HepG2 (cell line): ENCODE data around the gene HIC1. TPM values are rescaled to one million over a fixed set of nuclear protein-coding genes. Genes with fewer than 3 reads are reported as not detected.

ENCODE experiments used
- ATAC-seq: fragments of 200-7000 bp; cut with Tn5 transposase; 3 replicates; pipeline ENCODE4 v1.9.1; 2020; ENCODE audit warnings: mild to moderate bottlenecking, moderate library complexity
- BruUV-seq: library from RNA; stranded (reverse); fragments of 400-500 nt; replicated peaks from 2 replicates; lab custom pipeline; 2021; lab: Mats Ljungman, UMichigan
- CTCF ChIA-PET: fragments of 300-600 bp; formaldehyde crosslinking; extraction: SDS; loops from one replicate; lab custom pipeline; 2021; ENCODE audit warnings: low total read pairs, inconsistent platforms, low intra/inter-chr PET ratio; lab: Yijun Ruan, JAX
- POLR2A ChIA-PET: fragments of 350-600 bp; sonication (Branson Sonifier 250); formaldehyde crosslinking; loops from one replicate; lab custom pipeline; 2020; ENCODE audit warnings: antibody characterized with exemption, inconsistent platforms; lab: Yijun Ruan, JAX
- DNase-seq: peaks from one replicate; pipeline ENCODE4 v3.0.0-alpha.2; 2015; ENCODE audit warnings: low spot score
- FAIRE-seq: peaks from 3 replicates; lab custom pipeline; 2011; peaks lifted over from hg19 to GRCh38; lab: Jason Lieb, UNC
- H2AFZ ChIP-seq: one replicate; pipeline ENCODE4 v1.6.1; 2011; ENCODE audit warnings: low read length, inconsistent platforms
- H3K27ac ChIP-seq: fragments of 300-600 bp; 3 replicates; pipeline ENCODE4 v1.8.0; 2011; ENCODE audit warnings: mixed run types, mild to moderate bottlenecking, mixed read lengths, low read length, inconsistent platforms; ENCODE audit not compliant: insufficient read depth; ENCODE audit errors: extremely low read length
- H3K27me3 ChIP-seq, 2 experiments: fragments of 200-600 bp in 1 of 2; 2 replicates in 1 of 2; 3 replicates in 1 of 2; pipeline versions ENCODE4 v1.6.0 to v1.8.0; 2011; ENCODE audit warnings: low read length in 2 of 2, mild to moderate bottlenecking in 2 of 2, moderate library complexity in 2 of 2, inconsistent platforms in 1 of 2; ENCODE audit not compliant: insufficient read depth in 2 of 2, control insufficient read depth in 1 of 2
- H3K36me3 ChIP-seq, 2 experiments: fragments of 200-600 bp in 1 of 2; replicated peaks in 1 of 2; 2 replicates in 1 of 2; 3 replicates in 1 of 2; pipeline versions ENCODE4 v1.5.1 to v1.8.0; 2011; ENCODE audit warnings: low read length in 2 of 2, inconsistent platforms in 1 of 2; ENCODE audit not compliant: insufficient read depth in 2 of 2, control insufficient read depth in 1 of 2
- H3K4me1 ChIP-seq: 2 replicates; pipeline ENCODE4 v1.5.1; 2012; ENCODE audit warnings: low read length, inconsistent platforms; ENCODE audit not compliant: insufficient read depth
- H3K4me2 ChIP-seq: 2 replicates; pipeline ENCODE4 v1.6.0; 2011; ENCODE audit warnings: low read depth, low read length, inconsistent platforms
- H3K4me3 ChIP-seq, 3 experiments: fragments of 200-600 bp in 1 of 3; sonication (generic), shearing (Covaris generic) in 1 of 3; replicated peaks in 1 of 3; 2 replicates each; pipeline ENCODE4 v1.5.1; 2011 to 2016; ENCODE audit warnings: low read length in 3 of 3, inconsistent platforms in 2 of 3, low read depth in 2 of 3, mild to moderate bottlenecking in 2 of 3, control low read depth in 1 of 3, mixed read lengths in 1 of 3; ENCODE audit not compliant: insufficient read depth in 1 of 3
- H3K79me2 ChIP-seq: one replicate; pipeline ENCODE4 v1.6.1; 2011; ENCODE audit warnings: low read length, inconsistent platforms; ENCODE audit not compliant: insufficient read depth
- H3K9ac ChIP-seq: 2 replicates; pipeline ENCODE4 v1.6.0; 2011; ENCODE audit warnings: mild to moderate bottlenecking, low read depth, low read length, inconsistent platforms; ENCODE audit not compliant: insufficient read depth
- H3K9me3 ChIP-seq: 2 replicates; pipeline ENCODE4 v1.5.1; 2012; ENCODE audit warnings: mild to moderate bottlenecking, low read length
- H4K20me1 ChIP-seq: 2 replicates; pipeline ENCODE4 v1.6.0; 2011; ENCODE audit warnings: inconsistent platforms, mild to moderate bottlenecking, low read length, moderate library complexity; ENCODE audit not compliant: insufficient read depth
- HHEX ChIP-seq: IDR thresholded peaks from 2 replicates; pipeline ENCODE4 v1.6.1; 2016; ENCODE audit warnings: control low read depth
- IKZF1 ChIP-seq: fragments of 450-650 bp; IDR thresholded peaks from 2 replicates; pipeline ENCODE4 v1.7.1; 2016
- JDP2 ChIP-seq: sonication (generic); formaldehyde crosslinking; IDR thresholded peaks from 2 replicates; pipeline ENCODE4 v1.8.1; 2022; ENCODE audit warnings: missing genetic modification reagents, borderline replicate concordance
- MED1 ChIP-seq: sonication (generic); formaldehyde crosslinking; IDR thresholded peaks from 2 replicates; pipeline ENCODE4 v1.4.0; 2020; ENCODE audit warnings: missing genetic modification reagents
- MLX ChIP-seq: IDR thresholded peaks from 2 replicates; pipeline ENCODE4 v1.6.1; 2016
- NFKB2 ChIP-seq: sonication (generic); formaldehyde crosslinking; IDR thresholded peaks from 2 replicates; pipeline ENCODE4 v1.4.0; 2020; ENCODE audit warnings: missing genetic modification reagents, borderline replicate concordance
- NONO ChIP-seq, 2 experiments: fragments of 450-650 bp in 1 of 2; sonication (generic) in 1 of 2; formaldehyde crosslinking in 1 of 2; IDR thresholded peaks in 1 of 2; conservative IDR thresholded peaks in 1 of 2; 2 replicates each; pipeline versions ENCODE4 v1.6.1 to v1.8.0; 2017 to 2022; ENCODE audit warnings: mild to moderate bottlenecking in 1 of 2, missing genetic modification reagents in 1 of 2, moderate library complexity in 1 of 2
- NR1H2 ChIP-seq: sonication (generic); formaldehyde crosslinking; IDR thresholded peaks from 2 replicates; pipeline ENCODE4 v1.8.1; 2022; ENCODE audit warnings: low read depth, missing genetic modification reagents, borderline replicate concordance
- SNRNP70 ChIP-seq: fragments of 200-400 bp; formaldehyde crosslinking; IDR thresholded peaks from 2 replicates; pipeline ENCODE4 v1.6.1; 2017; ENCODE audit warnings: mild to moderate bottlenecking, low read depth, low read length, moderate library complexity
- SRY ChIP-seq: sonication (generic); formaldehyde crosslinking; IDR thresholded peaks from 2 replicates; pipeline ENCODE4 v1.8.0; 2022; ENCODE audit warnings: mild to moderate bottlenecking, missing genetic modification reagents
- ZKSCAN8 ChIP-seq: IDR thresholded peaks from 2 replicates; pipeline ENCODE4 v1.6.1; 2016; ENCODE audit warnings: borderline replicate concordance, missing genetic modification reagents, missing compliant biosample characterization
- ZNF550 ChIP-seq: sonication (generic); formaldehyde crosslinking; IDR thresholded peaks from 2 replicates; pipeline ENCODE4 v1.4.0; 2020; ENCODE audit warnings: mild to moderate bottlenecking, missing genetic modification reagents, borderline replicate concordance
- ZNF576 ChIP-seq: sonication (generic); formaldehyde crosslinking; IDR thresholded peaks from 2 replicates; pipeline ENCODE4 v1.4.0; 2020; ENCODE audit warnings: mild to moderate bottlenecking, missing genetic modification reagents
- ZNF776 ChIP-seq: sonication (generic); formaldehyde crosslinking; IDR thresholded peaks from 2 replicates; pipeline ENCODE4 v1.4.0; 2020; ENCODE audit warnings: mild to moderate bottlenecking, missing genetic modification reagents
- ZNF839 ChIP-seq: sonication (generic); formaldehyde crosslinking; IDR thresholded peaks from 2 replicates; pipeline ENCODE4 v1.4.0; 2020; ENCODE audit warnings: missing genetic modification reagents, mild to moderate bottlenecking, borderline replicate concordance
- ZSCAN30 ChIP-seq: sonication (generic); formaldehyde crosslinking; IDR thresholded peaks from 2 replicates; pipeline ENCODE4 v1.5.0; 2020; ENCODE audit warnings: mild to moderate bottlenecking, missing genetic modification reagents
- WGBS: methylation state at CpG from one replicate; pipeline ENCODE4 v1.1.6; 2017; ENCODE audit warnings: low lambda C conversion rate; 5-methylcytosine and 5-hydroxymethylcytosine counted together
- in situ Hi-C: cut with HindIII; loops from 2 replicates; pipeline ENCODE4 v1.10.0; 2017; ENCODE audit warnings: low pct_unique_long_range_greater_than_20kb; ENCODE audit not compliant: extremely low pct_ligation_motif_present
- intact Hi-C: fragments of 100-400 bp; cut with micrococcal nuclease; formaldehyde crosslinking; loops from one replicate; pipeline ENCODE4 v1.10.0; 2022; ENCODE audit not compliant: unreplicated experiment
- polyA plus RNA-seq, 8 experiments: library from polyadenylated mRNA; depleted of rRNA in 3 of 8; stranded (reverse) in 7 of 8; unstranded in 1 of 8; fragments of >200 nt; fragmentation: Illumina TruSeq in 4 of 8; extraction: Trizol in 4 of 8; gene quantifications; 2 replicates each; pipeline versions ENCODE4 v1.2.1 to v1.2.3, GENCODE V29; 2011 to 2016; ENCODE audit warnings: low read depth in 4 of 8, missing spikeins in 1 of 8, mixed read lengths in 1 of 8; ENCODE audit not compliant: insufficient read depth in 1 of 8
- total RNA-seq, 5 experiments: library from RNA; depleted of rRNA; stranded (reverse); fragments of >200 nt; fragmentation: Illumina TruSeq; extraction: Trizol; gene quantifications; 2 replicates each; pipeline ENCODE4 v1.2.3, GENCODE V29; 2016; ENCODE audit warnings: low read depth in 1 of 5
- TF ChIP-seq, protein P1 (sequence below): sonication (generic); formaldehyde crosslinking; IDR thresholded peaks from 2 replicates; pipeline ENCODE4 v1.8.1; 2023; ENCODE audit warnings: mild to moderate bottlenecking, missing genetic modification reagents
- TF ChIP-seq, protein P2 (sequence below): sonication (generic); formaldehyde crosslinking; IDR thresholded peaks from 2 replicates; pipeline ENCODE4 v1.9.0; 2021; ENCODE audit warnings: missing genetic modification reagents, borderline replicate concordance

The HIC1 gene
- total and polyA plus RNA-seq, 2 of the 13 experiments (the other 11 are each of a cell fraction or from before 2014, with no cell fraction given): 0.04 to 0.31 TPM

- in situ Hi-C loops: no loop called here
- POLR2A ChIA-PET: no interaction called here
- intact Hi-C loops: no loop called here
These were observed 38.4 kb upstream of the HIC1 start for GRCh38 chr17:2016494-2016893.

DNA sequence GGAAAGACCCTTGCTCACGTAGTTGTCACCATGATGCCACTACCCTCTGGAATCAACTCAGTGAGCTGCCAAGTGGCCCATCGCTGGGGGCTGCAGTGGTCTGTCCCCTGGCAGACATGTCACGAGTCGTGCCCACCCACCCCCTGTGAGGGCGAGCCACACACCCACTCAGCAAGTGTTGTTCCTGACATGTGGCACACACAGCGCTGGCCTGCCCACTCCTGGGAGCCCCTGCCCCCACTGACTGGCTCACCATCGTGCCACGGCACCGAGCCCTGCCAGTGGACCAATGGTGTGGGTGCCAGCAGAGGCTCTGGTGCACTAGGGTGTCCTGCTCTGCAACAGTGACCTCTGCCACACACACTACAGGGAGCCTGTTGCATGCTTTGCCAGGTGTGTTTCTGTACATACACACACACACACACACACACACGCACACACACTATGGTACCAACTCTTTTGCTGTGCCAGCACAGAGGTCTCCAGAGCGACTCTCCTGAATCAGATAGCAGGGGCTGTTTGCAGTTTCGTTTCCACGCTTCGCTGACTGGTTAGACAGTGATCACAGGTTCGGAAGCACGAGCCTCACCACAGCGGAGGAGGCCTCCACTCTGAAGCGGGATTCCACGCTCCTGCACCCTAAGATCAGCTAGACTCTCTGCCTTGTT, 37.5 kb upstream of the HIC1 start:
- ChIA-PET POLR2A (no interaction called here), CTCF (no interaction called here)
- Histone ChIP-seq H3K36me3 (no peaks in the 10 kb centered on the region), H3K79me2 (no peaks in the 10 kb centered on the region), H3K4me3 (no peak overlapping the region), H4K20me1 (no peaks in the 10 kb centered on the region), H2AFZ (no peak overlapping the region), H3K9ac (no peak overlapping the region), H3K9me3 (no peaks in the 10 kb centered on the region), H3K27me3 (peaks cover 7 to 44% of the 10 kb centered on the region in 2 experiments), H3K4me1 (no peaks in the 10 kb centered on the region), H3K27ac (no peak overlapping the region), H3K4me2 (no peak overlapping the region)
- DNase-seq: no peak
- BruUV-seq: no TSS peak
- WGBS: 64% methylated on average over 11 of the region's 19 CpGs
- in situ Hi-C loops: no loop called here
- no peak; the same call in 2 of the 3 replicates for ATAC-seq
- no peak for FAIRE-seq
- intact Hi-C loops: no loop called here
- TF ChIP-seq, protein P1, sequence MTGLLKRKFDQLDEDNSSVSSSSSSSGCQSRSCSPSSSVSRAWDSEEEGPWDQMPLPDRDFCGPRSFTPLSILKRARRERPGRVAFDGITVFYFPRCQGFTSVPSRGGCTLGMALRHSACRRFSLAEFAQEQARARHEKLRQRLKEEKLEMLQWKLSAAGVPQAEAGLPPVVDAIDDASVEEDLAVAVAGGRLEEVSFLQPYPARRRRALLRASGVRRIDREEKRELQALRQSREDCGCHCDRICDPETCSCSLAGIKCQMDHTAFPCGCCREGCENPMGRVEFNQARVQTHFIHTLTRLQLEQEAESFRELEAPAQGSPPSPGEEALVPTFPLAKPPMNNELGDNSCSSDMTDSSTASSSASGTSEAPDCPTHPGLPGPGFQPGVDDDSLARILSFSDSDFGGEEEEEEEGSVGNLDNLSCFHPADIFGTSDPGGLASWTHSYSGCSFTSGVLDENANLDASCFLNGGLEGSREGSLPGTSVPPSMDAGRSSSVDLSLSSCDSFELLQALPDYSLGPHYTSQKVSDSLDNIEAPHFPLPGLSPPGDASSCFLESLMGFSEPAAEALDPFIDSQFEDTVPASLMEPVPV (CRISPR knock-in tag): no peak
- TF ChIP-seq NR1H2 (no peak), SNRNP70 (no peak), NFKB2 (CRISPR knock-in tag) (no peak), NONO (IDR thresholded peaks at IDR 0.05) (no peak), NONO (CRISPR knock-in tag; conservative IDR thresholded peaks at IDR 0.05) (no peak), MLX (no peak), ZNF550 (CRISPR knock-in tag) (no peak), JDP2 (CRISPR knock-in tag) (no peak), HHEX (no peak), ZNF839 (no peak)
- TF ChIP-seq, protein P2, sequence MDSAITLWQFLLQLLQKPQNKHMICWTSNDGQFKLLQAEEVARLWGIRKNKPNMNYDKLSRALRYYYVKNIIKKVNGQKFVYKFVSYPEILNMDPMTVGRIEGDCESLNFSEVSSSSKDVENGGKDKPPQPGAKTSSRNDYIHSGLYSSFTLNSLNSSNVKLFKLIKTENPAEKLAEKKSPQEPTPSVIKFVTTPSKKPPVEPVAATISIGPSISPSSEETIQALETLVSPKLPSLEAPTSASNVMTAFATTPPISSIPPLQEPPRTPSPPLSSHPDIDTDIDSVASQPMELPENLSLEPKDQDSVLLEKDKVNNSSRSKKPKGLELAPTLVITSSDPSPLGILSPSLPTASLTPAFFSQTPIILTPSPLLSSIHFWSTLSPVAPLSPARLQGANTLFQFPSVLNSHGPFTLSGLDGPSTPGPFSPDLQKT: no peak

More at GRCh38 chr17:2016494-2016893, 38.4 kb upstream of the HIC1 start:
- no peaks in the 10 kb centered on the region for H3K9me3 ChIP-seq
- H3K36me3 ChIP-seq: no peaks in the 10 kb centered on the region
- FAIRE-seq (no peak), ATAC-seq (no peak), DNase-seq (no peak)
- TF ChIP-seq SRY (CRISPR knock-in tag) (no peak), ZNF776 (CRISPR knock-in tag) (no peak), MED1 (CRISPR knock-in tag) (no peak), IKZF1 (no peak), ZSCAN30 (CRISPR knock-in tag) (no peak), ZKSCAN8 (CRISPR knock-in tag) (no peak), ZNF576 (CRISPR knock-in tag) (no peak)
- H3K79me2 ChIP-seq: no peaks in the 10 kb centered on the region
- H3K9ac ChIP-seq: no peak overlapping the region
- no peak overlapping the region for H2AFZ ChIP-seq
- peaks cover 7 to 42% of the 10 kb centered on the region in 2 experiments for H3K27me3 ChIP-seq
- H3K4me1 ChIP-seq: no peaks in the 10 kb centered on the region
- H3K4me2 ChIP-seq: no peak overlapping the region
- H4K20me1 ChIP-seq: no peaks in the 10 kb centered on the region
- no peak overlapping the region for H3K27ac ChIP-seq
- WGBS: 76% methylated on average over 20 of the region's 20 CpGs
- CTCF ChIA-PET: no interaction called here
- H3K4me3 ChIP-seq: no peak overlapping the region
- BruUV-seq: no TSS peak
